Spinal cord (tissue), 10 donors: ENCODE data around the gene OAF. TPM values are rescaled to one million over a fixed set of nuclear protein-coding genes. Genes with fewer than 3 reads are reported as not detected.

Experiments used
- DNase-seq, 6 donors: peaks; one replicate each; pipeline versions ENCODE4 v3.0.0 to v3.0.0-alpha.2; 2013 to 2015; ENCODE audit warnings: low spot score in 6 of 6, low read depth in 4 of 6
- H3K27ac ChIP-seq: one replicate; pipeline ENCODE4 v1.5.1; 2013; ENCODE audit warnings: low read depth, low read length, control low read depth
- H3K27me3 ChIP-seq: one replicate; pipeline ENCODE4 v1.6.1; 2013; ENCODE audit warnings: low read length; ENCODE audit not compliant: control insufficient read depth, insufficient read depth
- H3K36me3 ChIP-seq: one replicate; pipeline ENCODE4 v1.6.1; 2013; ENCODE audit warnings: low read length; ENCODE audit not compliant: control insufficient read depth, insufficient read depth
- H3K4me1 ChIP-seq: one replicate; pipeline ENCODE4 v1.6.1; 2013; ENCODE audit warnings: low read length; ENCODE audit not compliant: control insufficient read depth, insufficient read depth
- H3K4me3 ChIP-seq: one replicate; pipeline ENCODE4 v1.5.1; 2013; ENCODE audit warnings: low read depth, low read length, control low read depth
- H3K9me3 ChIP-seq: one replicate; pipeline ENCODE4 v1.6.1; 2013; ENCODE audit warnings: low read length; ENCODE audit not compliant: control insufficient read depth, insufficient read depth
- WGBS: methylation state at CpG from one replicate; pipeline ENCODE4 v1.1.5; 2013; ENCODE audit warnings: missing lambda C conversion rate; ENCODE audit not compliant: insufficient coverage; 5-methylcytosine and 5-hydroxymethylcytosine counted together
- polyA plus RNA-seq, 2 donors: library from polyadenylated mRNA; unstranded; fragments of 120-200 nt; gene quantifications; one replicate each; pipeline ENCODE4 v1.2.1, GENCODE V29; 2013; ENCODE audit not compliant: insufficient read length in 2 of 2
- total RNA-seq, 2 donors: library from RNA; depleted of rRNA in 1 of 2; stranded (reverse); fragments of 120-200 nt in 1 of 2; fragments of >200 nt in 1 of 2; gene quantifications; one replicate each; pipeline versions ENCODE4 v1.2.3 to v1.2.4, GENCODE V29; 2013 to 2014
- donor health status: healthy.

Gene OAF
- total and polyA plus RNA-seq, 4 donors, result 9.3 to 37.5 (median 18.5) TPM

DNA sequence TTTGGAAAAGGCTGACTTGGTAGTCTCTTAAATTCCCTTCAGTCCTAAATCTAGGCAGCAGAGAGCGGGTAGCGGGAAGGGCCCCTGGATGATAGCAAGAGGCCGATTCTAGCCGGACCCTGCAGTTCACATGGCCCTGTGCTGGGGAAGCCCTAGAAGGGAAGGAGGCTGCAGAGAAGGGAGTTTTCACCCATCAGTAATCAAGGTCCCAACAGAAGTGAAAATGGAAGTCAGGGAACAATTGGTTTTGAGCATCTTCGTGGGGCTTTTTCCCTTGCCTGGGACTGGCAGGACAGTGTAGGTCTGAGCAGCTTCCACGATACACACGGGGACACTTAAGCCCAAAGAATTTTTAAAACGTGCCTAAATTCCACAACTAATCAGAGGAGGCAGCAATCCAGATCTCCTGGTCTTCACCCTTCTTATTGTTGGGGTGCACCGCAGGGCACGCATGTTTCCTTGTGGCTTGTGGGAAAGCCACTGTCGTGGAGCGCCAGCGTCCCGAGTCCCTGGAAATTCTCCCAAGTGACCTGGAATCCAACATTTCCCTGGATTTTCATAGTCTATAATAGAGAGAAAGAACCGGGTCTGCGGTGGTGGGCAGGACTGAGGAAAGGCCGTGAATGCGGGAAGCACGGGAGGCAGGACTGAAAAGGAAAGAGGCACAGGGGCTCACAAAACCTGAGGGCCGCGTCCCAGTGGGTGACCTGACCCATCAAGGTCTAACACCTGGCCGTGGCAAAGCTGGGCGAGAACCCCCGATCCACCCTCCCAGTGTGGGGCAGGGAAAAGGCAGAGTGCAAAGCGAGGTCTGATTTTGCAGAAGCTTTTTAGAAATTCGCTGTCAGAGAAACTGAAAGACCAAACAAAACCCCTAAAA, 846 bp upstream of the OAF start:
- peak in 2 of 6 donors; percentile 13 to 34 for DNase-seq
- Histone ChIP-seq H3K4me3 (peak overlapping the region; percentile 56), H3K36me3 (no peaks in the 10 kb centered on the region), H3K4me1 (peaks cover 30% of the 10 kb centered on the region), H3K27ac (peak overlapping the region; percentile 87), H3K27me3 (peaks cover 21% of the 10 kb centered on the region), H3K9me3 (no peaks in the 10 kb centered on the region)
- WGBS, result 29% methylated on average over 15 of the region's 26 CpGs

DNA sequence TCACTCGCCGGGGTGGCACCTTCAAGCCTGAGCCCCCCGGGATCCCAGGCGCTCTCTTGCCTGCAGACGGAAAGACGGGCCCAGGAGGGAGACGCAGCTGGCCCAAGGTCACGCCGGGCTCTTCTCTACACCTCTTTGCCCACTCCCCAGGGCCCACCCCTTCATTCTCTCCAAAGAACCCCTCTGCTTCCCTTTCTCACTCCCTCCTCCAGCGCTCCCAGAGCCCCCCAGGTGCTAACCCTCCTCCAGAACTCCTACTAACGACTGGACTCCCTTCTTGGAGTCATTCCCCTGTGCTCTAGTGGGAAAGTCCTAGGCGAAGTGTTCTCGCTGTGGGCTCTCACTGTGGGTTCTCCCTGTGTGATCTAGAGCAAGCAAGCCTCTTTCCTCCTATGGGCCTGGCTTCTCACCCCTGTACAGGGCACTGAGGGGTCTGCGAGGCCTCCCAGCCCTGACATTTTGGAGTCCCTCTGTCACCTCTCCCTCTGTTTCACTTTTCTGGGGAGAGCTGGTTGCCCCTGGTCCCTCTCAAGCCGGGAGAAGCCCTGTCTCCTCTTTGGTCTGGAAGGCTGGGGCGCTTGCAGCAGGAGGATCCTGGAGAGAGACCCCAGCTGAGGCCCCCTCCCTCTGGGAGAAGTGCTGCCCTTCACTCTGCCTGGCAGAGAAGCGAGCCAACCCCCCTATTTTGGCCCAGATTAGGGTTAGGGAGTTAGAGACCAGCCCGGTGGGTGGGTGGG, 858 bp downstream of the OAF start:
- 11% methylated on average over 13 of the region's 18 CpGs for WGBS
- H3K4me3 ChIP-seq, result peak overlapping the region; percentile 62
- H3K4me1 ChIP-seq, result peaks cover 33% of the 10 kb centered on the region
- no peak for DNase-seq
- H3K36me3 ChIP-seq, result no peaks in the 10 kb centered on the region
- peak overlapping the region; percentile 73 for H3K27ac ChIP-seq
- H3K27me3 ChIP-seq, result peaks cover 17% of the 10 kb centered on the region
- no peaks in the 10 kb centered on the region for H3K9me3 ChIP-seq

DNA sequence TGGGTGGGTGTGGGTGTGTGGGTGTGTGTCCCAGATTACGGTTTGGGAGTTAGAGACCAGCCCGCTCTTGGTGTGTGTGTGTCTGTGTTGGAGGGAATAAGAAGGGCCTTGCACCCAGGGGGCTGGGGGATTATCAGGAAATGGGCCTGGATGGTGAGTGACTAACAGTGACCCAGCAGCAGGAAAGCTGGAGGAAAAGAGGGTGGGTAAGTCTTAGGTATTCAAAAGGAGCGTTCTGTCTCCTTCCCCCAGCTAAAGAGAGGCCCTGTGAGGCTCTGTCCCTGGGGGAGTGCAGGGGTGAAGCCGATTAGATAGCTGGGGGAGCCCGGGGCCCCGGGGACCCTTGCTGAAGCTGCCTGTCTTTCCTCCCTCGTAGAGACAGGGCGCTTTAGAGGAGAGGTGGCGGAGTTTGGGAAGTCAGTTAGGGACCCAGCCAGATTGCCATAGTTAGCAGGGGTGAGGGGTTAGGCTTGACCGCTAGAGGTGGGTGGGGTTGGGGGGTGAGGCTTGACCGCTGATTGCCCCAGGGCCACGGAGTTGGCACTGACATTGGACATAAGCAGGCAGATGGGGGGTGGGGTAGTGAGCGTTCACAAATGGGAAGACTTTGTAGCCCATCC, 1.5 kb downstream of the OAF start:
- peak overlapping the region; percentile 62 for H3K4me3 ChIP-seq
- peak overlapping the region; percentile 54 for H3K27ac ChIP-seq
- peaks cover 35% of the 10 kb centered on the region for H3K4me1 ChIP-seq
- no peak for DNase-seq
- 36% methylated on average over 11 of the region's 13 CpGs for WGBS
- peaks cover 17% of the 10 kb centered on the region for H3K27me3 ChIP-seq
- no peaks in the 10 kb centered on the region for H3K36me3 ChIP-seq
- no peaks in the 10 kb centered on the region for H3K9me3 ChIP-seq

DNA sequence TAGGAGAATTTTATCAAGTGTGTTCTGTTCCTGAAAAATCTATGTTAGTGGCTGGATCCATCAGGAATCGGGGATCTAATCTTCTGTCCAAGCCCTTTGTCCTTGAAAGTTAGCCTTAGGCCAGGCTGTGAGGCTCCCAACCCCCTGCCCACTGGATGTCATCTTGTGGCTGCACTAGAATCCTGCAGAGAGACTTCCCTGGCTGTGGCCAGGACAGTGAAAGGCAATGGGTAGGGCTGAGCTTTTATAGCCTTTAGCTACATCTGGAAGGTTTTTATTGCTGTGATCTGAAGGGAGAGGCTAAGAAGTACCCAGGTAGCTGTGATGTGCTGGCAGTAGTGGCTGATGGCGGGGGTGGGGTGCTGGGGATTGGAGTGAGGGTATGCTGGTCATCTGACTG, 2.1 kb downstream of the OAF start:
- no peaks in the 10 kb centered on the region for H3K36me3 ChIP-seq
- peak overlapping the region; percentile 62 for H3K4me3 ChIP-seq
- H3K4me1 ChIP-seq, result peaks cover 40% of the 10 kb centered on the region
- DNase-seq, result no peak
- H3K27ac ChIP-seq, result no peak overlapping the region
- 75% methylated on average over 2 of the region's 2 CpGs for WGBS
- peaks cover 17% of the 10 kb centered on the region for H3K27me3 ChIP-seq
- no peaks in the 10 kb centered on the region for H3K9me3 ChIP-seq

DNA sequence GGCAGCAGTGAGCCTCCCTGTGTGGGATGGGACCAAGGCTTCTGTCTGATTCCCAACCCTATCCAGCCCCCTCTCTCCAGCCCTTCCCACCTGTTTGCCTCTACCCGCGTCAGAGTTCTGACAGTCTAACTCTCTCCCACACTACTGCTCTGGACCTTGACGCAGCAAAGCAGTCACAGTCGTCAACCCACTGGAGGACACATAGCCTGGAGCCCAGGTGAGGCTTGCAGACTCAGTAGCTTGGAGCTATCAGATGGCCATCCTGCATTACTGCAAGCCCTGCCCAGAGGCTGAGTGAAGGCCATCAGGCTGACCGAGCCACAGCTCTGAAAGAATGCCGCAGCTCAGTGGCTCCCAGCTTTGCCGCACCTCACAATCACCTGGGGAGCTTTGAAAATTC, 3.7 kb downstream of the OAF start:
- no peak for DNase-seq
- Histone ChIP-seq H3K27me3 (peaks cover 12% of the 10 kb centered on the region), H3K4me3 (no peak overlapping the region), H3K4me1 (peaks cover 52% of the 10 kb centered on the region), H3K36me3 (no peaks in the 10 kb centered on the region), H3K27ac (no peak overlapping the region), H3K9me3 (no peaks in the 10 kb centered on the region)
- 92% methylated on average over 7 of the region's 7 CpGs for WGBS

DNA sequence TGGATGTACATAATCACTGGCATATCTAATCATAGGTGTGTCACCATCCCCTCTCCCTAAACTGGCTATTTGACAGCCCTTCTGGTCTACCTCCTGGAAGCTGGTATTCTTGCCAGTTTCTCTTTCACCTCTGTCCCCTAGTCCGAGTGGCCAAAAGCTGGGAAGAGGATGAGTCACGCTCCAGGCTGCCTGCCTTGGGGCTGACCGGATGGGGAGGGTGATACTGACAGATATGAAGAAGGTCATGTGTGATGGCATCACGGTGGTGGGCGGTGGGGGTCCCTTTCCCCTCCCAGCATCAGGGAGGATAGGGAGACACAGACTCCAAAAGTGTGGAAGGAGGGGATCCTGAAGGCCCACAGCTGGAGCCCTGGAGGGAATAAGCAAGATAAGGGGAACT, 4.8 kb downstream of the OAF start:
- Histone ChIP-seq H3K36me3 (no peaks in the 10 kb centered on the region), H3K4me3 (no peak overlapping the region), H3K9me3 (no peaks in the 10 kb centered on the region), H3K27ac (no peak overlapping the region), H3K4me1 (peaks cover 53% of the 10 kb centered on the region), H3K27me3 (peaks cover 8% of the 10 kb centered on the region)
- no peak for DNase-seq
- WGBS, result 100% methylated on average over 2 of the region's 5 CpGs

DNA sequence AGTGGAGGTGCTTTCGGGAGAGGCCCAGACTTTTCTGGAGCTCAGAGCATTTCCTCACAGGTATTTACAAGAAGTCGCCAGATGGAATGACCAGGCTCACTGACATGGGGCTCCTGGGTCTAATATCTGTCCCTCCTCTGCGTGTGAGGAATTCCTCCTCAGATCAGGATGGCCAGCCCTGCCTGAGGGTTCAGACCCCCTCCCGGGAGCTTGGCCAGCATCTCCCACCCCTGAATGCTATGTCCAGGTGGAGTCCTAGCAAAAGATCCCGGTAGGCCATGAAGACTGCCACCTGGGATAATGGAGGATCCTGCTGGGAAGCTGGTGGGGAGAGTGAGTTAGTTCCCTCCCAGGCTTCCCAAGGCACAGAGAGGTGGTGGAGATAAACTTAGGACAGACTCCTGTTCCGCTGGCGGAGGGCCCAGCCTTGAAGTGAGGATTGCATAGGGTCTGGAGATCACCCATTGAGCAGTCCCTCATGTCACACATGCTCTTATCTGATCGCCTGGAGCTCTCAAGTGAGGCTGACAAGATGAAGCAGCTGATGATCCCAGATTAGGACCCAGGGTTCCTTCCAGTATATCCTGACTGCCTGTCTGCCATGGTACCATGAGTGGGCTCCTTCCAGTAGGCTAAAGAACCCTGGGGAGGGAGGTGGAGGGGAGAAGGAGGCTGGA, 5.7 kb downstream of the OAF start:
- H3K4me1 ChIP-seq, result peaks cover 54% of the 10 kb centered on the region
- no peak overlapping the region for H3K4me3 ChIP-seq
- H3K27ac ChIP-seq, result no peak overlapping the region
- DNase-seq, result no peak
- H3K9me3 ChIP-seq, result no peaks in the 10 kb centered on the region
- 78% methylated on average over 8 of the region's 8 CpGs for WGBS
- H3K36me3 ChIP-seq, result no peaks in the 10 kb centered on the region
- H3K27me3 ChIP-seq, result peaks cover 4% of the 10 kb centered on the region

DNA sequence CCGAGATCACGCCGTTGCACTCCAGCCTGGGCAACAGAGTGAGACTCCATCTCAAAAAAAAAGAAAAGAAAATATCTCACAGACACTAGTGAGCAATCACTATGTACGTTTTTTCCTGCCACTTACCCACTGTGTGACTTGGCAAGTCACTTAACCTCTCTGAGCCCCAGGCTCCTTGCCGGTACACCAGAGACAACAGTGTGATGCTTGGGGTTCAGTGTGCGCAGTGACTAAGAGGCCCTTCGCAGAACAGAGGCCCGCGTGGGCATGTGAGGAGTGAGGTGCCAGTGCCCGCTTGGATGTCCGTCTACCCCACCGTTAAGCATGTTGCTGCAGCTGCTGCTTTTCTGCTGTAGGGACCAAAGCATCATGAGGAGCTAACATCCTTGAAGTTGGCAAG, 6.7 kb downstream of the OAF start:
- 85% methylated on average over 7 of the region's 12 CpGs for WGBS
- peaks cover 46% of the 10 kb centered on the region for H3K4me1 ChIP-seq
- no peaks in the 10 kb centered on the region for H3K27me3 ChIP-seq
- H3K27ac ChIP-seq, result no peak overlapping the region
- H3K4me3 ChIP-seq, result no peak overlapping the region
- H3K36me3 ChIP-seq, result no peaks in the 10 kb centered on the region
- no peaks in the 10 kb centered on the region for H3K9me3 ChIP-seq
- no peak for DNase-seq

DNA sequence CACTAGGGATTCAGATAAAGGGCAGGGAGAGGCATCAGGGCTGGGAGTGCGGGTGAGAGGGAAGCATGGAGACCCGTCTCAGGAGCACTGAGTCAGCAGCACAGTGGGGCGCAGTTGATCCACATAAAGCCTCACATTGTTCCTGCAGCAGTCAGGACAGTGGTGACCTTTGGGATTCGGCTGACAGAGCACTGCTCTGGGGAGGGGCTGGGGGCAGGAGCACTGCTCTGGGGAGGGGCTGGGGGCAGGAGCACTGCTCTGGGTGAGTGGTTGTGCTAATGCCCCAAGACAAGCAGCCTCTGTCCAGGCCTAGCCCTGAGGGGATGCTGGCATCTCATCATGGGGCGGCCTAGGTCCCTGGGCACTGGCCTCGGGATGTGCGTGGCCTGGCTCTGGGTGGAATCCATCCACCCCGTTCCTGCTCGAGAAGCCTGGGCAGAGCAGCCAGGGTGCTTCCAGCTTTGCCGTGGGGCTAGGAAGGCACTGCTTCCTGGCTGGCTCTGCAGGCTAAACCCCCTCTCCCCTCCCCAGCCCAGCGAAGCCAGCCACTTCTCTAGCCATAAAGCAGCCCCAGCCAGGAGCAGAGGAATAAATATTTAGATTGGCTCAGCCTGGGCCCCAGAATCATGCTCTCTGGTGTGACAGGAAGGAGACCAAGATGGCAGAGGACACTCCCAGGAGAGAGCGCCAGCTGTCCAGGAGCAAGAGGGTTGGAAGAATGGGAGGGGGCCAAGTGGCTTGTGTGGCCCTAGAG, 7.3 kb downstream of the OAF start:
- DNase-seq, result peak in 1 of 6 donors; percentile 38
- no peaks in the 10 kb centered on the region for H3K36me3 ChIP-seq
- no peak overlapping the region for H3K4me3 ChIP-seq
- H3K9me3 ChIP-seq, result no peaks in the 10 kb centered on the region
- 57% methylated on average over 11 of the region's 12 CpGs for WGBS
- H3K4me1 ChIP-seq, result peaks cover 41% of the 10 kb centered on the region
- no peaks in the 10 kb centered on the region for H3K27me3 ChIP-seq
- peak overlapping the region; percentile 53 for H3K27ac ChIP-seq
